ENCODE results near the gene FGF8.

- TF ChIP-seq CHD2 (IDR thresholded peaks at IDR 0.05; ENCODE audit: low read depth, low read length) = no peak
- no peak for TF ChIP-seq MXI1 (IDR thresholded peaks at IDR 0.05; ENCODE audit: borderline replicate concordance, low read depth, low read length)
- no peak for TF ChIP-seq HMG20A (CRISPR knock-in tag; IDR thresholded peaks at IDR 0.05; ENCODE audit: borderline replicate concordance)
- no peak for TF ChIP-seq CREM (IDR thresholded peaks at IDR 0.05)
- TF ChIP-seq CREM (CRISPR knock-in tag; IDR thresholded peaks at IDR 0.05) = no peak
- no peak for TF ChIP-seq NR0B2 (CRISPR knock-in tag; IDR thresholded peaks at IDR 0.05)
- TF ChIP-seq CTCF (CRISPR knock-in tag; IDR thresholded peaks at IDR 0.05) = no peak
- no peak for TF ChIP-seq YY1 (IDR thresholded peaks at IDR 0.05; ENCODE audit: insufficient read depth, insufficient replicate concordance, low read depth, low read length)
Measured at GRCh38 chr10:101784558-101784957, 8.6 kb upstream of the FGF8 start.
